GM12878 (cell line): ENCODE measurements around the gene POU2AF1. TPM values are rescaled to one million over a fixed set of nuclear protein-coding genes. Genes with fewer than 3 reads are reported as not detected.

Source experiments
- ATAC-seq: fragments of 200-7000 bp; cut with Tn5 transposase; 3 replicates; pipeline ENCODE4 v1.9.1; 2020; ENCODE audit warnings: mild to moderate bottlenecking, moderate library complexity
- BruUV-seq: library from RNA; stranded (reverse); fragments of 400-500 nt; replicated peaks from 2 replicates; lab custom pipeline; 2021; lab: Mats Ljungman, UMichigan
- CTCF ChIA-PET: fragments of 300-600 bp; sonication (Branson Sonifier 250); formaldehyde crosslinking; extraction: SDS; loops from one replicate; lab custom pipeline; 2021; ENCODE audit warnings: inconsistent platforms; lab: Yijun Ruan, JAX
- POLR2A ChIA-PET: fragments of 350-600 bp; formaldehyde crosslinking; extraction: SDS; loops from one replicate; lab custom pipeline; 2021; ENCODE audit warnings: inconsistent platforms; lab: Charles Lee
- RAD21 ChIA-PET: fragments of 300-600 bp; sonication (Branson Sonifier 250); formaldehyde crosslinking; loops from one replicate; lab custom pipeline; 2023; ENCODE audit warnings: antibody characterized with exemption; ENCODE audit not compliant: unreplicated experiment; lab: Charles Lee
- SMC1A ChIA-PET: fragments of 300-600 bp; sonication (Branson Sonifier 250); formaldehyde crosslinking; loops from one replicate; lab custom pipeline; 2023; ENCODE audit not compliant: unreplicated experiment, uncharacterized antibody; lab: Charles Lee
- DNase-seq: peaks from one replicate; pipeline ENCODE4 v3.0.0-alpha.2; 2011; ENCODE audit warnings: low read depth, low spot score
- FAIRE-seq: peaks from 3 replicates; lab custom pipeline; 2011; peaks lifted over from hg19 to GRCh38; lab: Jason Lieb, UNC
- H2AFZ ChIP-seq: 2 replicates; pipeline ENCODE4 v1.6.0; 2011; ENCODE audit warnings: low read depth, low read length, control low read depth; ENCODE audit not compliant: control insufficient read depth
- H3K27ac ChIP-seq: 2 replicates; pipeline ENCODE4 v1.5.1; 2011; ENCODE audit warnings: control low read depth; ENCODE audit not compliant: control insufficient read depth, insufficient read depth
- H3K27me3 ChIP-seq, 2 experiments: replicated peaks in 1 of 2; 2 replicates each; pipeline versions ENCODE4 v1.6.0 to v1.6.1; 2011; ENCODE audit warnings: low read length in 1 of 2; ENCODE audit not compliant: control insufficient read depth in 2 of 2, insufficient read depth in 2 of 2
- H3K36me3 ChIP-seq, 2 experiments: 2 replicates each; pipeline ENCODE4 v1.5.1; 2011; ENCODE audit warnings: low read length in 1 of 2; ENCODE audit not compliant: control insufficient read depth in 2 of 2, insufficient read depth in 2 of 2
- H3K4me1 ChIP-seq: 2 replicates; pipeline ENCODE4 v1.6.1; 2011; ENCODE audit warnings: mild to moderate bottlenecking, low read length, moderate library complexity, mixed read lengths; ENCODE audit not compliant: control insufficient read depth, insufficient read depth
- H3K4me2 ChIP-seq: 2 replicates; pipeline ENCODE4 v1.6.0; 2011; ENCODE audit warnings: control low read depth; ENCODE audit not compliant: control insufficient read depth, insufficient read depth
- H3K4me3 ChIP-seq: fragments of 200-600 bp; sonication (generic); 2 replicates; pipeline ENCODE4 v1.5.1; 2016
- H3K79me2 ChIP-seq: 2 replicates; pipeline ENCODE4 v1.6.0; 2011; ENCODE audit warnings: low read length; ENCODE audit not compliant: control insufficient read depth, insufficient read depth
- H3K9ac ChIP-seq: 2 replicates; pipeline ENCODE4 v1.8.0; 2011; ENCODE audit warnings: low read length, control low read depth, mixed read lengths; ENCODE audit not compliant: control insufficient read depth, insufficient read depth
- H3K9me3 ChIP-seq: replicated peaks from 3 replicates; pipeline ENCODE4 v1.5.1; 2011; ENCODE audit warnings: mild to moderate bottlenecking, low read length; ENCODE audit not compliant: control insufficient read depth, insufficient read depth
- H4K20me1 ChIP-seq: 2 replicates; pipeline ENCODE4 v1.6.0; 2011; ENCODE audit not compliant: control insufficient read depth, insufficient read depth
- E2F8 ChIP-seq: fragments of 450-650 bp; IDR thresholded peaks from 2 replicates; pipeline ENCODE4 v1.6.1; 2018; ENCODE audit warnings: mild to moderate bottlenecking, low read depth, moderate library complexity; ENCODE audit not compliant: partially characterized antibody
- EGR1 ChIP-seq, 2 experiments: IDR thresholded peaks; 1 replicate in 1 of 2; 2 replicates in 1 of 2; pipeline ENCODE4 v1.6.1; 2011 to 2012; ENCODE audit warnings: low read depth in 2 of 2, low read length in 2 of 2, borderline replicate concordance in 1 of 2, mild to moderate bottlenecking in 1 of 2, moderate library complexity in 1 of 2
- HCFC1 ChIP-seq: fragments of 150-350 bp; IDR thresholded peaks from 2 replicates; pipeline ENCODE4 v1.6.1; 2014; ENCODE audit warnings: low read length
- HDAC6 ChIP-seq: fragments of 200-600 bp; sonication (generic); IDR thresholded peaks from one replicate; pipeline ENCODE4 v1.8.0; 2017; ENCODE audit warnings: antibody characterized with exemption; ENCODE audit not compliant: unreplicated experiment
- IRF3 ChIP-seq: fragments of 450-650 bp; IDR thresholded peaks from 2 replicates; pipeline ENCODE4 v1.6.1; 2014; ENCODE audit warnings: mild to moderate bottlenecking
- JUNB ChIP-seq: IDR thresholded peaks from 2 replicates; pipeline ENCODE4 v1.6.1; 2016; ENCODE audit warnings: antibody characterized with exemption, mild to moderate bottlenecking
- MEF2A ChIP-seq: IDR thresholded peaks from 2 replicates; pipeline ENCODE4 v1.6.1; 2011; ENCODE audit warnings: low read depth, mild to moderate bottlenecking, low read length, moderate library complexity; ENCODE audit not compliant: insufficient read depth
- NFXL1 ChIP-seq: fragments of 450-650 bp; IDR thresholded peaks from 2 replicates; pipeline ENCODE4 v1.6.1; 2017; ENCODE audit warnings: antibody characterized with exemption, mild to moderate bottlenecking, borderline replicate concordance
- RFX5 ChIP-seq: IDR thresholded peaks from 2 replicates; pipeline ENCODE4 v1.6.1; 2011; ENCODE audit warnings: low read depth, low read length, improper control_type of control experiment
- SIX5 ChIP-seq: IDR thresholded peaks from 2 replicates; pipeline ENCODE4 v1.6.1; 2011; ENCODE audit warnings: mild to moderate bottlenecking, low read depth, low read length, moderate library complexity; ENCODE audit not compliant: severe bottlenecking
- SPI1 ChIP-seq: IDR thresholded peaks from 2 replicates; pipeline ENCODE4 v1.6.1; 2011; ENCODE audit warnings: low read depth, mild to moderate bottlenecking, low read length, moderate library complexity, borderline replicate concordance; ENCODE audit not compliant: insufficient read depth
- STAT1 ChIP-seq: fragments of 450-650 bp; conservative IDR thresholded peaks from 2 replicates; pipeline ENCODE4 v1.6.1; 2014; ENCODE audit warnings: antibody characterized with exemption, mild to moderate bottlenecking
- SUZ12 ChIP-seq: fragments of 200-600 bp; sonication (generic); IDR thresholded peaks from one replicate; pipeline ENCODE4 v1.6.1; 2018; ENCODE audit warnings: antibody characterized with exemption, mild to moderate bottlenecking; ENCODE audit not compliant: unreplicated experiment
- USF1 ChIP-seq: IDR thresholded peaks from 2 replicates; pipeline ENCODE4 v1.6.1; 2011; ENCODE audit warnings: borderline replicate concordance, low read depth, mild to moderate bottlenecking, moderate library complexity, mixed read lengths, low read length; ENCODE audit not compliant: insufficient read depth; ENCODE audit errors: extremely low read length
- ZNF24 ChIP-seq: fragments of 450-650 bp; IDR thresholded peaks from 2 replicates; pipeline ENCODE4 v1.6.1; 2017; ENCODE audit warnings: antibody characterized with exemption, mild to moderate bottlenecking
- WGBS: methylation state at CpG from one replicate; pipeline ENCODE4 v1.1.6; 2016; ENCODE audit warnings: low lambda C conversion rate; ENCODE audit not compliant: insufficient replicate concordance, insufficient coverage; ENCODE audit errors: missing lambda C conversion rate; 5-methylcytosine and 5-hydroxymethylcytosine counted together
- in situ Hi-C: fragments of 300-500 bp; cut with MboI; formaldehyde crosslinking; loops from 9 replicates; pipeline ENCODE4 v1.14.3; 2018; ENCODE audit warnings: mixed read lengths
- intact Hi-C: fragments of 100-400 bp; cut with micrococcal nuclease; formaldehyde crosslinking; loops from one replicate; pipeline ENCODE4 v1.14.2; 2022; ENCODE audit not compliant: unreplicated experiment
- polyA plus RNA-seq, 11 experiments: library from polyadenylated mRNA; depleted of rRNA in 4 of 11; unstranded in 6 of 11; stranded (reverse) in 5 of 11; fragments of >200 nt; fragmentation: Nextera tagmentation in 4 of 11; fragmentation: Illumina TruSeq in 1 of 11; extraction: Ambion mirVana in 4 of 11; extraction: Trizol in 1 of 11; gene quantifications; 1 replicate in 1 of 11; 2 replicates in 10 of 11; pipeline versions ENCODE4 v1.2.1 to v1.2.3, GENCODE V29; 2011 to 2016; ENCODE audit warnings: inconsistent platforms in 2 of 11, missing spikeins in 2 of 11, low read depth in 1 of 11
- total RNA-seq, 4 experiments: library from RNA; depleted of rRNA in 3 of 4; stranded (reverse); fragments of >200 nt in 3 of 4; fragmentation: Illumina TruSeq in 1 of 4; extraction: Trizol in 1 of 4; gene quantifications; 2 replicates each; pipeline versions ENCODE4 v1.2.1 to v1.2.3, GENCODE V29; 2013 to 2021
- TF ChIP-seq, protein P1 (sequence below): fragments of 450-650 bp; IDR thresholded peaks from 2 replicates; pipeline ENCODE4 v1.6.1; 2017; ENCODE audit warnings: borderline replicate concordance

Gene POU2AF1
- total and polyA plus RNA-seq, 10 of the 15 experiments (the other 5 are each of a cell fraction or from before 2014, with no cell fraction given) = 13.1 to 169 (median 75.5) TPM

- no peak for TF ChIP-seq E2F8
- TF ChIP-seq JUNB = no peak
Measured at GRCh38 chr11:111427471-111427912, 48.4 kb upstream of the POU2AF1 start (continued).

DNA sequence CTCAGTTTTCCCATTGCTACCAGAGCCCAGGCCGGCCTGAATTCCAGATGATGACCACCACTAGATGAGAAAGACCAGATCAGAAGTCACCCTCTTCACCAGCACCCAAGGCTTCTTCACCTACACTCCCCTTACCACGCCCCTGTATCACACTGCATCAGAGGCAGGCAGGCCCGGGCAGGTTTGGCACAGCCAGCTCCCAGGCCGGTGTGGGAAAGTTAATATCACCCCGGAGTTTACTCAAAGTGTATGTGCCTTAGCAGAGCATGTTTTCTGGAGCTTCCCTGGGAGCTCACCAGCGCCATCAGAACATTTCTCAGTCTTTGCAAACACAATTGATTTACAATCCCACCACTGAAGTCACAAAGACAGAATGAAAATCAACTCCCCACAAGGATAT is 47.5 kb upstream of the POU2AF1 start:
- Histone ChIP-seq H3K9me3 (no peaks in the 10 kb centered on the region), H3K36me3 (no peaks in the 10 kb centered on the region), H2AFZ (no peak overlapping the region), H3K9ac (no peak overlapping the region), H3K4me3 (no peak overlapping the region), H3K79me2 (no peaks in the 10 kb centered on the region), H4K20me1 (no peaks in the 10 kb centered on the region), H3K27ac (no peak overlapping the region), H3K27me3 (no peaks in the 10 kb centered on the region), H3K4me1 (peaks cover 21% of the 10 kb centered on the region), H3K4me2 (no peak overlapping the region)
- WGBS = 61% methylated on average over 6 of the region's 6 CpGs
- SMC1A ChIA-PET = interaction anchor here (0.6 to 29.3 kb wide), 8 partner anchors 8 to 269 kb away, joined by 3 to 972 read pairs (median 42); partner anchors contain the start of gene POU2AF1
- CTCF ChIA-PET = interaction anchor here (1.1 to 18.2 kb wide), 10 partner anchors 8 to 144 kb away, joined by 3 to 680 read pairs (median 19); no protein-coding TSS in a partner anchor
- RAD21 ChIA-PET = interaction anchor here (0.9 to 19.6 kb wide), 9 partner anchors 8 to 144 kb away, joined by 3 to 322 read pairs (median 4); no protein-coding TSS in a partner anchor
- no peak for FAIRE-seq
- BruUV-seq = no TSS peak
- no peak for DNase-seq
- no peak for ATAC-seq
- intact Hi-C loops = loop anchor here (10.0 kb wide), 1 partner anchor 992 kb away; no protein-coding TSS in a partner anchor
- in situ Hi-C loops = loop anchor here (10.0 kb wide), 1 partner anchor 982 kb away; no protein-coding TSS in a partner anchor
- POLR2A ChIA-PET = interaction anchor here (1.4 to 3.5 kb wide), 3 partner anchors 9 to 145 kb away, joined by 4 to 14 read pairs (median 13); no protein-coding TSS in a partner anchor
- TF ChIP-seq SPI1 = no peak
- TF ChIP-seq HDAC6 = no peak
- no peak for TF ChIP-seq EGR1 (IDR thresholded peaks at IDR 0.05; ENCODE audit: borderline replicate concordance in 1 of 2, low read depth in 2 of 2, low read length in 2 of 2)
- TF ChIP-seq IRF3 = no peak
- TF ChIP-seq, protein P1, sequence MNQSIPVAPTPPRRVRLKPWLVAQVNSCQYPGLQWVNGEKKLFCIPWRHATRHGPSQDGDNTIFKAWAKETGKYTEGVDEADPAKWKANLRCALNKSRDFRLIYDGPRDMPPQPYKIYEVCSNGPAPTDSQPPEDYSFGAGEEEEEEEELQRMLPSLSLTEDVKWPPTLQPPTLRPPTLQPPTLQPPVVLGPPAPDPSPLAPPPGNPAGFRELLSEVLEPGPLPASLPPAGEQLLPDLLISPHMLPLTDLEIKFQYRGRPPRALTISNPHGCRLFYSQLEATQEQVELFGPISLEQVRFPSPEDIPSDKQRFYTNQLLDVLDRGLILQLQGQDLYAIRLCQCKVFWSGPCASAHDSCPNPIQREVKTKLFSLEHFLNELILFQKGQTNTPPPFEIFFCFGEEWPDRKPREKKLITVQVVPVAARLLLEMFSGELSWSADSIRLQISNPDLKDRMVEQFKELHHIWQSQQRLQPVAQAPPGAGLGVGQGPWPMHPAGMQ = no peak
- no peak for TF ChIP-seq ZNF24
- no peak for TF ChIP-seq MEF2A
- no peak for TF ChIP-seq SUZ12
- no peak for TF ChIP-seq USF1
- TF ChIP-seq SIX5 = no peak
- no peak for TF ChIP-seq STAT1
- TF ChIP-seq NFXL1 = no peak
- no peak for TF ChIP-seq HCFC1
- TF ChIP-seq RFX5 = no peak
